ENCODE measurements around the gene RAF1. TPM values are rescaled to one million over a fixed set of nuclear protein-coding genes. Genes with fewer than 3 reads are reported as not detected.

RAF1 gene
- total RNA-seq, 1 experiment from 2014 or later, result 130 TPM

DNA sequence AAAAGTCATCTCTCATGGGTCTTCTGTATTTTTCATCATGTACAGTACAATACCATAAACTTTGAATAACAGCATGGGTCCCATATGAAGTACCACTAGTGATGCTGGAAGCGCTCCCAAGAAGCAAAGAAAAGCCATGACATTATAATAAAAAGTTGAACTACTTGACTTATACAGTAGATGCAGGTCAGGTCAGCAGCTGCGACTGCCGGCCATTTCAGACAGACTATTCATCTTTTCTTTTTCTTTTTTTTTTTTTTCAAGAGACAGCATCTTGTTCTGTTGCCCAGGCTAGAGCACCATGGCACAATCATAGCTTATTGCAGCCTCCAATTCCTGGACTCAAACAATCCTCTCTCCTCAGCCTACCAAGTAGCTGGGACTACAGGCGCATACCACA is 10.2 kb downstream of the RAF1 start:
- Histone ChIP-seq H3K27ac (ENCODE audit: low read depth, low read length, poor library complexity, severe bottlenecking) (no peak overlapping the region), H3K36me3 (ENCODE audit: insufficient read depth, low read length, poor library complexity, severe bottlenecking) (no peaks in the 10 kb centered on the region), H3K9me3 (ENCODE audit: low read depth, low read length, poor library complexity, severe bottlenecking) (no peaks in the 10 kb centered on the region), H3K4me1 (ENCODE audit: insufficient read depth, low read length, poor library complexity, severe bottlenecking) (peaks cover 3% of the 10 kb centered on the region), H3K27me3 (replicated peaks; ENCODE audit: insufficient read depth, low read depth, low read length, poor library complexity) (no peaks in the 10 kb centered on the region), H3K4me3 (ENCODE audit: low read depth, low read length, poor library complexity, severe bottlenecking) (no peak overlapping the region)
- intact Hi-C loops (cut with micrococcal nuclease; ENCODE audit: unreplicated experiment), result no loop called here
- POLR2A ChIA-PET (ENCODE audit: low non-redundant PET), result no interaction called here
- CTCF ChIA-PET, result no interaction called here
- no peak for DNase-seq (ENCODE audit: low spot score)
- TF ChIP-seq EZH2 (IDR thresholded peaks at IDR 0.05; ENCODE audit: borderline replicate concordance, low read depth, low read length, poor library complexity, severe bottlenecking) (no peak), CTCF (conservative IDR thresholded peaks at IDR 0.05; ENCODE audit: low read depth, low read length) (no peak)
- no TSS peak for BruUV-seq (replicated peaks)

GRCh38 chr3:12648384-12648959 is 15.4 kb downstream of the RAF1 start:
- no TSS peak for BruUV-seq (replicated peaks)
- H3K27me3 ChIP-seq (replicated peaks; ENCODE audit: insufficient read depth, low read depth, low read length, poor library complexity), result no peaks in the 10 kb centered on the region
- CTCF ChIA-PET, result interaction anchor here (0.6 kb wide), 1 partner anchor 161 kb away, joined by 3 read pairs; no protein-coding TSS in a partner anchor
- H3K4me3 ChIP-seq (ENCODE audit: low read depth, low read length, poor library complexity, severe bottlenecking), result no peak overlapping the region
- H3K36me3 ChIP-seq (ENCODE audit: insufficient read depth, low read length, poor library complexity, severe bottlenecking), result no peaks in the 10 kb centered on the region
- H3K27ac ChIP-seq (ENCODE audit: low read depth, low read length, poor library complexity, severe bottlenecking), result no peak overlapping the region
- H3K9me3 ChIP-seq (ENCODE audit: low read depth, low read length, poor library complexity, severe bottlenecking), result no peaks in the 10 kb centered on the region
- POLR2A ChIA-PET (ENCODE audit: low non-redundant PET), result interaction anchor here (0.6 kb wide), 1 partner anchor 47 kb away, joined by 8 read pairs; no protein-coding TSS in a partner anchor
- DNase-seq (ENCODE audit: low spot score), result no peak
- TF ChIP-seq EZH2 (IDR thresholded peaks at IDR 0.05; ENCODE audit: borderline replicate concordance, low read depth, low read length, poor library complexity, severe bottlenecking) (no peak), CTCF (conservative IDR thresholded peaks at IDR 0.05; ENCODE audit: low read depth, low read length) (no peak)
- intact Hi-C loops (cut with micrococcal nuclease; ENCODE audit: unreplicated experiment), result no loop called here
- H3K4me1 ChIP-seq (ENCODE audit: insufficient read depth, low read length, poor library complexity, severe bottlenecking), result no peaks in the 10 kb centered on the region

DNA sequence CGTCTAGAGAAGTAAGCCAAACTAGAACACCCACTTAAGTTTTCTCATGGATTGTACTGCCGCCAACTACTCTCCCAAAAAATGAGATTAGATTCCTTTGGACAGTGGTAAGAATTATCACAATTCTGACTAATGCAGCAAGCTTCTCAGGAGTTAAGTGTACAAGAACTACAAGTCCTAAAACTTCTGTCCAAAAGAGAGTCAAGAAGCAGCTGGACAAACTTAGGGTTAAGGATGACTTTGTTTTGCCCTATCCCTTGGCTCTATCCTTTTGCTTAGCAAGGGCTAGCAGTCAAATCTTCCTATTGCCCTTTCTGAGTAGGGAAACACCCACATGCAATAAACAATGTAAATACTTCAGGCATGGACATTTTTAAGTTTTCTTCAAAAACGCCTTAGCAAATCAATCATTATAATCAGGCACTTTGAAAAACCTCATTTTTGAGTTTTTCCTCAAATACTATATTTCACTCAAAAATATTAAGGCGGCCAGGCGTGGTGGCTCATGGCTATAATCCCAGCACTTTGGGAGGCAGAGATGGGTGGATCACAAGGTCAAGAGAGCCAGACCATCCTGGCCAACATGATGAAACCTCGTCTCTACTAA is 19.5 kb downstream of the RAF1 start:
- TF ChIP-seq CTCF (conservative IDR thresholded peaks at IDR 0.05; ENCODE audit: low read depth, low read length) (no peak), EZH2 (IDR thresholded peaks at IDR 0.05; ENCODE audit: borderline replicate concordance, low read depth, low read length, poor library complexity, severe bottlenecking) (no peak)

More for the DNA sequence above, 19.5 kb downstream of the RAF1 start:
- H3K4me3 ChIP-seq (ENCODE audit: low read depth, low read length, poor library complexity, severe bottlenecking), result no peak overlapping the region
- BruUV-seq (replicated peaks), result no TSS peak
- H3K4me1 ChIP-seq (ENCODE audit: insufficient read depth, low read length, poor library complexity, severe bottlenecking), result no peaks in the 10 kb centered on the region
- no peaks in the 10 kb centered on the region for H3K9me3 ChIP-seq (ENCODE audit: low read depth, low read length, poor library complexity, severe bottlenecking)
- H3K27ac ChIP-seq (ENCODE audit: low read depth, low read length, poor library complexity, severe bottlenecking), result no peak overlapping the region
- CTCF ChIA-PET, result no interaction called here
- no peak for DNase-seq (ENCODE audit: low spot score)
- POLR2A ChIA-PET (ENCODE audit: low non-redundant PET), result no interaction called here
- intact Hi-C loops (cut with micrococcal nuclease; ENCODE audit: unreplicated experiment), result no loop called here
- H3K36me3 ChIP-seq (ENCODE audit: insufficient read depth, low read length, poor library complexity, severe bottlenecking), result no peaks in the 10 kb centered on the region
- no peaks in the 10 kb centered on the region for H3K27me3 ChIP-seq (replicated peaks; ENCODE audit: insufficient read depth, low read depth, low read length, poor library complexity)

All from A673 (cell line).